SJCRH30 (cell line): ENCODE data around the gene FRMPD4. TPM values are rescaled to one million over a fixed set of nuclear protein-coding genes. Genes with fewer than 3 reads are reported as not detected.
A peak's percentile ranks its signal among the peaks of the same experiment; 100 is the strongest.
"Not testable (repeated sequence)": the region's sequence is repeated elsewhere in the genome, so short reads cannot be mapped to it uniquely, and the experiment has no call there.

Experiments used
- DNase-seq, 2 experiments: peaks; one replicate each; pipeline ENCODE4 v3.0.0-alpha.2; 2015 to 2020
- H3K27ac ChIP-seq: fragments of 250-450 bp; sonication (Bioruptor Pico); 2 replicates; pipeline ENCODE4 v1.5.1; 2020; ENCODE audit warnings: mild to moderate bottlenecking, moderate library complexity
- H3K27me3 ChIP-seq: fragments of 250-450 bp; sonication (Bioruptor Pico); 2 replicates; pipeline ENCODE4 v1.5.1; 2020; ENCODE audit warnings: mild to moderate bottlenecking, moderate library complexity
- H3K36me3 ChIP-seq: fragments of 250-450 bp; sonication (Bioruptor Pico); 2 replicates; pipeline ENCODE4 v1.5.1; 2020; ENCODE audit warnings: mild to moderate bottlenecking, moderate library complexity
- H3K4me1 ChIP-seq: fragments of 250-450 bp; sonication (Bioruptor Pico); 2 replicates; pipeline ENCODE4 v1.5.1; 2020; ENCODE audit warnings: mild to moderate bottlenecking, moderate library complexity
- H3K4me3 ChIP-seq: fragments of 250-450 bp; sonication (Bioruptor Pico); 2 replicates; pipeline ENCODE4 v1.5.1; 2020; ENCODE audit warnings: mild to moderate bottlenecking, moderate library complexity
- H3K9me3 ChIP-seq: fragments of 250-450 bp; sonication (Bioruptor Pico); replicated peaks from 2 replicates; pipeline ENCODE4 v1.5.1; 2020; ENCODE audit warnings: mild to moderate bottlenecking, moderate library complexity
- total RNA-seq: library from RNA; depleted of rRNA; stranded (reverse); fragments of >200 nt; shearing (Covaris generic); gene quantifications from 2 replicates; pipeline ENCODE4 v1.2.3, GENCODE V29; 2014

FRMPD4 gene
- total RNA-seq, 1 experiment from 2014 or later: not detected

GRCh38 chrX:12494400-12495138, 356.3 kb downstream of the FRMPD4 start:
- Histone ChIP-seq H3K27ac (no peak overlapping the region), H3K27me3 (0 out of 2 replicates have a peak, but pooled peaks cover 2% of the 10 kb centered on the region), H3K36me3 (no peaks in the 10 kb centered on the region), H3K9me3 (no peaks in the 10 kb centered on the region), H3K4me1 (no peaks in the 10 kb centered on the region), H3K4me3 (no peak overlapping the region)
- DNase-seq: no peak

GRCh38 chrX:12496343-12496742, 358.1 kb downstream of the FRMPD4 start:
- H3K27me3 ChIP-seq: 0 out of 2 replicates have a peak, but pooled peaks cover 2% of the 10 kb centered on the region
- no peaks in the 10 kb centered on the region for H3K36me3 ChIP-seq
- no peak overlapping the region for H3K4me3 ChIP-seq
- H3K27ac ChIP-seq: no peak overlapping the region
- H3K4me1 ChIP-seq: no peaks in the 10 kb centered on the region
- no peaks in the 10 kb centered on the region for H3K9me3 ChIP-seq
- no peak for DNase-seq

GRCh38 chrX:12497832-12498591, 359.7 kb downstream of the FRMPD4 start:
- DNase-seq: peak; percentile 10 to 48
- Histone ChIP-seq H3K9me3 (no peaks in the 10 kb centered on the region), H3K27ac (no peak overlapping the region), H3K4me3 (no peak overlapping the region), H3K36me3 (no peaks in the 10 kb centered on the region), H3K4me1 (no peaks in the 10 kb centered on the region), H3K27me3 (0 out of 2 replicates have a peak, but pooled peaks cover 2% of the 10 kb centered on the region)

- Histone ChIP-seq H3K36me3 (no peaks in the 10 kb centered on the region), H3K4me3 (no peak overlapping the region), H3K9me3 (no peaks in the 10 kb centered on the region), H3K27me3 (no peaks in the 10 kb centered on the region), H3K27ac (no peak overlapping the region), H3K4me1 (no peaks in the 10 kb centered on the region)
- no peak for DNase-seq
These were observed 366.9 kb downstream of the FRMPD4 start for GRCh38 chrX:12505127-12505526.

GRCh38 chrX:12515384-12515783, 377.1 kb downstream of the FRMPD4 start:
- H3K4me3 ChIP-seq, H3K27me3 ChIP-seq, H3K27ac ChIP-seq, DNase-seq, H3K4me1 ChIP-seq, H3K36me3 ChIP-seq, H3K9me3 ChIP-seq: not testable (repeated sequence)

- Histone ChIP-seq H3K9me3 (no peaks in the 10 kb centered on the region), H3K36me3 (no peaks in the 10 kb centered on the region), H3K27ac (no peak overlapping the region), H3K27me3 (no peaks in the 10 kb centered on the region), H3K4me3 (no peak overlapping the region), H3K4me1 (no peaks in the 10 kb centered on the region)
- DNase-seq: no peak
These were observed 388.0 kb downstream of the FRMPD4 start for GRCh38 chrX:12526306-12526705.

GRCh38 chrX:12538096-12538495, 399.8 kb downstream of the FRMPD4 start:
- H3K27ac ChIP-seq, H3K27me3 ChIP-seq, H3K36me3 ChIP-seq, DNase-seq, H3K9me3 ChIP-seq, H3K4me3 ChIP-seq, H3K4me1 ChIP-seq: not testable (repeated sequence)

- not testable (repeated sequence) for H3K27me3 ChIP-seq, H3K4me3 ChIP-seq, H3K4me1 ChIP-seq, H3K27ac ChIP-seq, H3K36me3 ChIP-seq, DNase-seq, H3K9me3 ChIP-seq
These were observed 404.0 kb downstream of the FRMPD4 start for GRCh38 chrX:12542251-12542650.

- Histone ChIP-seq H3K36me3 (no peaks in the 10 kb centered on the region), H3K4me3 (no peak overlapping the region), H3K27me3 (no peaks in the 10 kb centered on the region), H3K9me3 (no peaks in the 10 kb centered on the region), H3K27ac (no peak overlapping the region), H3K4me1 (no peaks in the 10 kb centered on the region)
- peak in 1 of 2 experiments; percentile 1 for DNase-seq
These were observed 410.1 kb downstream of the FRMPD4 start for GRCh38 chrX:12548341-12548740.

GRCh38 chrX:12548746-12549145, 410.5 kb downstream of the FRMPD4 start:
- Histone ChIP-seq H3K4me1 (no peaks in the 10 kb centered on the region), H3K27me3 (no peaks in the 10 kb centered on the region), H3K36me3 (no peaks in the 10 kb centered on the region), H3K27ac (no peak overlapping the region), H3K9me3 (no peaks in the 10 kb centered on the region), H3K4me3 (no peak overlapping the region)
- peak; percentile 50 to 73 for DNase-seq

GRCh38 chrX:12554206-12554605, 415.9 kb downstream of the FRMPD4 start:
- Histone ChIP-seq H3K9me3 (no peaks in the 10 kb centered on the region), H3K4me1 (no peaks in the 10 kb centered on the region), H3K27ac (no peak overlapping the region), H3K36me3 (no peaks in the 10 kb centered on the region), H3K27me3 (no peaks in the 10 kb centered on the region), H3K4me3 (no peak overlapping the region)
- DNase-seq: no peak

GRCh38 chrX:12563121-12563520, 424.8 kb downstream of the FRMPD4 start:
- no peak overlapping the region for H3K27ac ChIP-seq
- H3K4me3 ChIP-seq: no peak overlapping the region
- H3K36me3 ChIP-seq: no peaks in the 10 kb centered on the region
- no peaks in the 10 kb centered on the region for H3K4me1 ChIP-seq
- no peaks in the 10 kb centered on the region for H3K9me3 ChIP-seq
- no peaks in the 10 kb centered on the region for H3K27me3 ChIP-seq
- DNase-seq: no peak

- H3K4me1 ChIP-seq: no peaks in the 10 kb centered on the region
- H3K9me3 ChIP-seq: no peaks in the 10 kb centered on the region
- no peaks in the 10 kb centered on the region for H3K36me3 ChIP-seq
- H3K27ac ChIP-seq: no peak overlapping the region
- no peaks in the 10 kb centered on the region for H3K27me3 ChIP-seq
- no peak overlapping the region for H3K4me3 ChIP-seq
- DNase-seq: no peak
These were observed 425.9 kb downstream of the FRMPD4 start for GRCh38 chrX:12564221-12564620.

- no peak overlapping the region for H3K27ac ChIP-seq
These were observed 429.6 kb downstream of the FRMPD4 start for GRCh38 chrX:12567857-12568256.

GRCh38 chrX:12570859-12571501, 432.7 kb downstream of the FRMPD4 start:
- DNase-seq: no peak
- no peaks in the 10 kb centered on the region for H3K9me3 ChIP-seq
- no peak overlapping the region for H3K27ac ChIP-seq

More at GRCh38 chrX:12567857-12568256, 429.6 kb downstream of the FRMPD4 start:
- H3K27me3 ChIP-seq: no peaks in the 10 kb centered on the region
- peak in 1 of 2 experiments; percentile 31 for DNase-seq
- no peaks in the 10 kb centered on the region for H3K9me3 ChIP-seq
- no peaks in the 10 kb centered on the region for H3K4me1 ChIP-seq
- H3K4me3 ChIP-seq: no peak overlapping the region
- no peaks in the 10 kb centered on the region for H3K36me3 ChIP-seq

More at GRCh38 chrX:12570859-12571501, 432.7 kb downstream of the FRMPD4 start:
- Histone ChIP-seq H3K36me3 (no peaks in the 10 kb centered on the region), H3K4me3 (no peak overlapping the region), H3K27me3 (no peaks in the 10 kb centered on the region), H3K4me1 (no peaks in the 10 kb centered on the region)
